Gastroesophageal sphincter (tissue), 3 donors: Measurements from ENCODE around the gene ZNF396.

Source experiments
- EP300 ChIP-seq: sonication (generic); formaldehyde crosslinking; IDR thresholded peaks from one replicate; pipeline ENCODE4 v1.6.1; 2017; ENCODE audit warnings: antibody characterized with exemption, mild to moderate bottlenecking
- POLR2A ChIP-seq, 2 donors: fragments of 450-650 bp; IDR thresholded peaks; one replicate each; pipeline ENCODE4 v1.6.1; 2017; ENCODE audit warnings: antibody characterized with exemption in 2 of 2, mild to moderate bottlenecking in 2 of 2, moderate library complexity in 1 of 2
- TF ChIP-seq, protein P1 (sequence below), 4 experiments: fragments of 200-600 bp in 2 of 4; fragments of 450-650 bp in 2 of 4; sonication (generic) in 1 of 4; IDR thresholded peaks; one replicate each; pipeline ENCODE4 v1.5.1; 2017 to 2019; ENCODE audit warnings: antibody characterized with exemption in 4 of 4, mild to moderate bottlenecking in 2 of 4, moderate library complexity in 2 of 4

DNA sequence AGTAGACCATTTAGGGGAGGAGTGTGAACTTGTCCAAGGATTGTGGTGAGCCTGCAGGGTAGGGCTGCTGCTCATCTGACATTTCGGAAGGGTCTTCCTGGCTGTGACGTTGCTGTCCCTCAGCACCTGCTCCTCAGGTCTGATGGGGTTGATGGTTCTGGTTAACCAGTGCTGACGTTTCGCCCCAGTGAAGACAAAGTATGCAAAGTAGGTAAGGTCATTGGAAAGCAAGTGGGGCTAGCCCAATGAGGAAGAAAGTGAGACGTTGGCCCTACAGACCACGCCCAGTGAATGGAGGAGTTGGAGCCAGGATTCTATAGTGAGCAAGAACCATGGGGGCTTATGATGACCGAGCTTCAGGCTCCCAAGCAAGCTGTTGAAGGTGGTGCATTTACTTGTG lies 33.4 kb upstream of the ZNF396 start:
- TF ChIP-seq, protein P1, sequence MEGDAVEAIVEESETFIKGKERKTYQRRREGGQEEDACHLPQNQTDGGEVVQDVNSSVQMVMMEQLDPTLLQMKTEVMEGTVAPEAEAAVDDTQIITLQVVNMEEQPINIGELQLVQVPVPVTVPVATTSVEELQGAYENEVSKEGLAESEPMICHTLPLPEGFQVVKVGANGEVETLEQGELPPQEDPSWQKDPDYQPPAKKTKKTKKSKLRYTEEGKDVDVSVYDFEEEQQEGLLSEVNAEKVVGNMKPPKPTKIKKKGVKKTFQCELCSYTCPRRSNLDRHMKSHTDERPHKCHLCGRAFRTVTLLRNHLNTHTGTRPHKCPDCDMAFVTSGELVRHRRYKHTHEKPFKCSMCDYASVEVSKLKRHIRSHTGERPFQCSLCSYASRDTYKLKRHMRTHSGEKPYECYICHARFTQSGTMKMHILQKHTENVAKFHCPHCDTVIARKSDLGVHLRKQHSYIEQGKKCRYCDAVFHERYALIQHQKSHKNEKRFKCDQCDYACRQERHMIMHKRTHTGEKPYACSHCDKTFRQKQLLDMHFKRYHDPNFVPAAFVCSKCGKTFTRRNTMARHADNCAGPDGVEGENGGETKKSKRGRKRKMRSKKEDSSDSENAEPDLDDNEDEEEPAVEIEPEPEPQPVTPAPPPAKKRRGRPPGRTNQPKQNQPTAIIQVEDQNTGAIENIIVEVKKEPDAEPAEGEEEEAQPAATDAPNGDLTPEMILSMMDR (IDR thresholded peaks at IDR 0.05): no peak
- TF ChIP-seq POLR2A (IDR thresholded peaks at IDR 0.05): no peak
- TF ChIP-seq EP300: no peak
